GM19025 (cell line): ENCODE results near the gene KCNAB1.
"Not testable (repeated sequence)": the region's sequence is repeated elsewhere in the genome, so short reads cannot be mapped to it uniquely, and the experiment has no call there.

Experiments
- ATAC-seq: cut with Tn5 transposase; IDR thresholded peaks from one replicate; pipeline ENCODE4 v1.9.1; 2021; ENCODE audit warnings: mild to moderate bottlenecking, low read depth, moderate library complexity; ENCODE audit not compliant: unreplicated experiment

The KCNAB1 gene

GRCh38 chr3:156214676-156215075 lies 94.3 kb downstream of the KCNAB1 start:
- ATAC-seq = no peak

DNA sequence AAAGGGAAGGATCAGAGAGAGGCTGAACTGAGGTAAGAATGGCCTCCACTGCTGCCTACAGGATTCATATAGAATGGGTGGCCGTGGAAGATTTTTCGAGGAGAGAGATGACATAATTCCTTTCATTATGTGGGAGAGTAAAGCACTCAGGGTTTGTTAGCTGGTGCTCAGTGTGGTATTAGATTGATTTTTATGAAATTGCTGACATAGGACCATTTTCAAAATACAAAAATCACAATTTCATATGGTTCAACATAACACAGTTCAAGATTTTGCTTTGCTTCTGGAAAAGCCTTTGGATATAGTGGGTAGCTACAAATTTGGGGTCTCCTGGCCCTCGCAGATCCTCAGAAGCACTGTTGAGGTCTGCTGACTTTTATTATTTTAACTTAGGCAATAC lies 95.4 kb downstream of the KCNAB1 start:
- ATAC-seq = no peak

DNA sequence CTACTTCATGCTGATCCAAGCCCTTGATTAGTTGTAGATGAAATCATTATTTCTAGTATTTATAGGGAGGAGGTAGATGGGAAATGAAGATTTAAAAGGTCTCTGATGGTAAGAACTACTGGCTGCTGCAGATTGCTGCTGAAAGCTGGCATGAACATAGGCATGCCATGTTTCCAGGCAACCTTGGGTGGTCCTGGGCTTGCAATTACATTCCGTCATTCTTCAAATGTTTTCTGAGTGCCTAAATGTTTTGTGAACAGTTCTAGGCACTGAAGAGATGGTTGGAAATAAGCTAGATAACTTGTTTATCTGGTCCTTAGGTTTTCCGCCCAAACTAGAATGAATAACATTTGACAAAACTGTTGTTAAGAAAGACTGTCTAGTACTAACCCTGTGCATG lies 95.8 kb downstream of the KCNAB1 start:
- ATAC-seq = no peak

DNA sequence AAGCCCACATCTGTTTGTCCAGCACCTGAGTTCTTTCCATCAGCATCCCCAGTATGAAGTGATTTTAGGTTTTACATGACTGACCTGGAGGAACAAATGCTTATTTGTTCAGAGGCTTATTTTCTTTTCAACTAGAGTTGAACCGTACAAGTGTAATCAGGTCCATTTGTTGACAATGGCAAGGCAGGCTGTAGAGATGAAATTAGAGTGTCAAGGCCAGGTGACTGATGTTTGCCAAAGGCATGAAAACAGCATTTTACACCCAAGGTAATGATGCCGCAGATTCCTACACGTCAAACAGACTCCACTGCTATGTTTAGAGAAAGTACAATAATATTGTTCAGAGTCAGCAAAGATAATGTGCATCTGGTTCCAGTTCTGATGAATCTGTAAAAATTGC lies 96.5 kb downstream of the KCNAB1 start:
- ATAC-seq = no peak

DNA sequence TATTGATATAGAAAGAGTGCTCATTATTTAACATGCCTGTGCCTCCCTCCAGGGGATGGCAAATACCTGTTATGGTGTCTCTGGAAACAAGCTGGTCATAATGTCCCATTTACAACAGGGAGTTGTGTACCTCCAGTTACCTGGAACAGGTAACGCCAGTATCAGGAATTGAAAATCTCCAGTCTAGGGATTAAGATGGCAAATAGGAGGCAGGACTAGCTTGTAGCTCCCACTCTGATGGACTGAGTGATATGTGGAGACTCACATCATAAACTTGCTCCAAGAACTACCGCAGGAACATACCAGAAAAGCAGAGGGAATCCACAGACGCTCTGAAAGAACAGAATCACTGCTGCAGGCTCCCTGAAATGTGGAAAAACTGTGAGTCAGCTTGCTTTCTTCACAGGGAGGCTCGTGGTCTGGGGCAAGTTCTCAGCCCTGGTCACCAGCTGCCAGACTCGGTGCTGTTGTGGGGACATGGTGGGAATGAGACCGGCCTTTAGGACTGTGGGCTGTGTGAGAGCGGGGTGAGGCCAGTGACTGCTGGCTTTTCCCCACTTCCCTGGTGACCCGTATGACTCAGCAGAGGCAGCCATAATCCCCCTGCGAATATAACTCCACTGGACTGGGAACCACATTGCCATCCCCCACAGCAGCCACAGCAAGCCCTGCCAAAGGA lies 97.4 kb downstream of the KCNAB1 start:
- ATAC-seq = no peak

- no peak for ATAC-seq
Observed at GRCh38 chr3:156218353-156218744, 98.0 kb downstream of the KCNAB1 start.

GRCh38 chr3:156222381-156222780 lies 102.0 kb downstream of the KCNAB1 start:
- not testable (repeated sequence) for ATAC-seq

DNA sequence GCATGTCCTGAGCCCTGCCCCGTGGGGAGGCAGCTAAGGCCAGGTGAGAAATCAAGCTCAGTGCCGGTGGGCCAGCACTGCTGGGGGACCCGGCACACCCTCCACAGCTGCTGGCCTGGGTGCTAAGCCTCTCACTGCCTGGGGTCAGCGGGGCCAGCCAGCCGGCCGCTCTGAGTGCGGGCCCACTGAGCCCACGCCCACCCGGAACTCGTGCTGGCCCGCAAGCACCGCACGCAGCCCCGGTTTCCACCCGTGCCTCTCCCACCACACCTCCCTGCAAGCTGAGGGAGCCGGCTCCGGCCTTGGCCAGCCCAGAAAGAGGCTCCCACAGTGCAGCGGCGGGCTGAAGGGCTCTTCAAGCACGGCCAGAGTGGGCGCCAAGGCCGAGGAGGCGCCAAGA lies 103.7 kb downstream of the KCNAB1 start:
- not testable (repeated sequence) for ATAC-seq

GRCh38 chr3:156226676-156227420 lies 106.5 kb downstream of the KCNAB1 start:
- no peak for ATAC-seq

- no peak for ATAC-seq
Observed at GRCh38 chr3:156227704-156228103, 107.3 kb downstream of the KCNAB1 start.

GRCh38 chr3:156230278-156230900 lies 110.0 kb downstream of the KCNAB1 start:
- no peak for ATAC-seq

- ATAC-seq = not testable (repeated sequence)
Observed at GRCh38 chr3:156231221-156231620, 110.8 kb downstream of the KCNAB1 start.

GRCh38 chr3:156233876-156234275 lies 113.5 kb downstream of the KCNAB1 start:
- no peak for ATAC-seq

GRCh38 chr3:156236556-156237260 lies 116.3 kb downstream of the KCNAB1 start:
- no peak for ATAC-seq

- ATAC-seq = no peak
Observed at GRCh38 chr3:156240642-156241041, 120.3 kb downstream of the KCNAB1 start.

DNA sequence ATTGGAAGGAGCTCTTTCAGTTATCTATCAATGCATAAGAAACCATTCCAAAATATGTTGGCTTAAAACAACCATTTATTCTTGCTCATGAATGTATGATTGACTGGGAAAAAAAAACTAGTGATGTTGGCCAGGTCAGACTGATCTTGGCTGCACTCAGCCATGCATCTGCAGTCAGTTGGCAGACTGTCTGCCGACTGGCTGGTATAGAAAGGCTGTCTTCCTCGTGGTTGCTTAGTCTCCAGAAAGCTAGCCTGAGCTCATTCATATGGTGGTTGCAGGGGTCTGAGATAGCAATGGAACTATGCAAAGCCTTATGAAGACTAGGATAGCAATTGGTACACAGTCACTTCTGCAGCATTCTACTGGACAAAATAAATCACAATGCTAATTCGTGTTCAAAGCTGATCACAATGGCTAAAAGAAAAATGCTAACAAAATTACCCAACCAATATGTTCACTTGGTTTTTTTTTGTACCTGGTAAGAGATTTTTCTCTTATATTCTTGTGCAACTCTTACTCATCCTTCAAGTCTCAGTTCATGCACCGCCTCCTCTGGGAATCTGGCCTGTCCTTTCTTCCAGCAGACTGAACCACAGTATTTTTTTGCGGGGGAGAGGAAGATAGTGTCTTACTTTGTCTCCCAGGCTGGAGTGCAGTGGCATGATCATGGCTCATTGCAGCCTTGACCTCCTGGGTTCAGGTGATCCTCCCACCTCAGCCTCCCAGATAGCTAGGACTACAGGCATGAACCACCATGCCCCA lies 126.8 kb downstream of the KCNAB1 start:
- ATAC-seq = no peak

- no peak for ATAC-seq
Observed at GRCh38 chr3:156250550-156250949, 130.2 kb downstream of the KCNAB1 start.

- no peak for ATAC-seq
Observed at GRCh38 chr3:156251424-156251823, 131.0 kb downstream of the KCNAB1 start.

- ATAC-seq = no peak
Observed at GRCh38 chr3:156252656-156253055, 132.3 kb downstream of the KCNAB1 start.

DNA sequence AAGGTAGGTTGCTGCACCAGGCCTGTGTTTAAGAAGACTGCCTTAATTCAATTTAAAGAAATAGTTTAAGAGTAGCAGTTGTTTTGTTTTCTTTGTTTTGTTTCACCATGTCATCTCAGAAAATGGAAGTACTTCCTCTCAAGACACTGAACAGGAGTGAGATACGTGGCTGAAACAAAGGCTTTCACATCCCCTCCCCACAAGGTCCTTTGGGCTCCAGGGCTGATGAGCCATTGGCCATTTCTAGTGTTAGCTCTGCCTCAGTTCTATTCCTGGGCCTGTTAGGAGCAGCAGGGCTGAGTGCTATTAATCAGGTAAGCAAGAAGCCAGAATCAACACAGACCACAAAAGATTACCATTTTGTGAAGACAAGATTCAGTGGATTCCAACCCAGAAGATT lies 132.8 kb downstream of the KCNAB1 start:
- ATAC-seq = no peak
